ENCODE measurements around the gene KCNQ1OT1. TPM values are rescaled to one million over a fixed set of nuclear protein-coding genes. Genes with fewer than 3 reads are reported as not detected.
"Not testable (repeated sequence)": the region's sequence is repeated elsewhere in the genome, so short reads cannot be mapped to it uniquely, and the experiment has no call there.

Gene KCNQ1OT1
- total RNA-seq, 1 experiment from 2014 or later = 1.3 TPM

DNA sequence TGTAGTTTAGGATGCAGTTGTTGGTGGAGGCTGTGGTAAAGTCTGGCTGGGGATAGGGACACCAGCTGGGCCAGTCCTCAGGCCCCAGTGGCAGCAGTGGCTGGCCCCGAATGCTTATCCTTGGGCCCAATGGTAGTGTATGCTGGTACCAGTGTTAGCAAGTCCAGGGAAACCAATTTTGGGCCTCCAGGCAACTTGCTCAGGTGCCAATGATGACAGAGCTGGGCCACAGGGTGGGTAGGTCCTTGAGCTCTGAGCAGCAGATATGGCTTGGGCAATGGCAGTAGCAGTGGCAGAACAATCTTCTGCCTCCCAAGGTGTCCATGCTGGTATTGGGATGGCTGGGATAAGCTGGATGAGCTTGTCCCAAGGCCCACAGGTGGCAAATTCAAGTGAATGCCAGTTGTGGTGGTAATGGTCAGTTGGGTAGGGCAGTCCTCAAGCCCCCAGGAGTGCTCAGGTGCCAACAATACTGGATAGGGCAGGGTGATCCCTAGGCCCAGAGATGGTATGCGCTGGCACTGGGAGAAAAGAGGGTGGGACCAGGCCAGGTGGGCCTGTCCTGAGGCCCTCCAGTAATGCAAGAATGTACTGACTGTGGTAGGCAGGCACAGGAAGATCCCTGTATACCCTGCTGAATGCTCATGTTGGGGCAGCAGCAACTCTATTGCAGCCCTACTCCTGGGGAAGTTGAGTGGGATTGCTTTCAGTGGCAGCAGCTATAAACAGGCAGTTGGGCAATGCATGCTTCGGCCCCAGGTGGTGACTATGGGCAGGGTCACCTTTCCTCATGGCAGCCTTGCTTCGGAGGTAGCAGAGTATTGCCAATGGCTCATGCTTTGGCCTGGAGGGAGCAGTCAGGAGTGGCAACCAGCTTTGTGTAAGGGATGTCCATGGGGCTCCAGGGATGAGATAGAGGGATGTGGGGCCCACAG lies 54.7 kb downstream of the KCNQ1OT1 start:
- no TSS peak for BruUV-seq (replicated peaks)
- H3K27ac Mint-ChIP-seq (ENCODE audit: unreplicated experiment) = no peak overlapping the region
- peaks cover 20% of the 10 kb centered on the region for H3K9me3 Mint-ChIP-seq (ENCODE audit: low read depth, unreplicated experiment)
- no peak overlapping the region for H3K4me3 Mint-ChIP-seq (ENCODE audit: low read depth, unreplicated experiment)
- no peak for TF ChIP-seq CTCF (IDR thresholded peaks at IDR 0.05; ENCODE audit: unreplicated experiment)
- intact Hi-C loops (cut with micrococcal nuclease; ENCODE audit: unreplicated experiment) = no loop called here
- DNase-seq = no peak
- H3K27me3 Mint-ChIP-seq (ENCODE audit: unreplicated experiment) = peaks cover 45% of the 10 kb centered on the region
- no peaks in the 10 kb centered on the region for H3K4me1 Mint-ChIP-seq (ENCODE audit: low read depth, unreplicated experiment)
- CTCF ChIA-PET = no interaction called here
- H3K36me3 Mint-ChIP-seq (ENCODE audit: insufficient read depth, unreplicated experiment) = no peaks in the 10 kb centered on the region

GRCh38 chr11:2643746-2644145 lies 56.0 kb downstream of the KCNQ1OT1 start:
- Mint-ChIP-seq H3K36me3 (ENCODE audit: insufficient read depth, unreplicated experiment) (no peaks in the 10 kb centered on the region), H3K27me3 (ENCODE audit: unreplicated experiment) (peaks cover 36% of the 10 kb centered on the region), H3K27ac (ENCODE audit: unreplicated experiment) (no peak overlapping the region), H3K9me3 (ENCODE audit: low read depth, unreplicated experiment) (peaks cover 13% of the 10 kb centered on the region), H3K4me1 (ENCODE audit: low read depth, unreplicated experiment) (no peaks in the 10 kb centered on the region), H3K4me3 (ENCODE audit: low read depth, unreplicated experiment) (no peak overlapping the region)
- BruUV-seq (replicated peaks) = no TSS peak
- CTCF ChIA-PET = no interaction called here
- TF ChIP-seq CTCF (IDR thresholded peaks at IDR 0.05; ENCODE audit: unreplicated experiment) = no peak
- intact Hi-C loops (cut with micrococcal nuclease; ENCODE audit: unreplicated experiment) = no loop called here
- no peak for DNase-seq

DNA sequence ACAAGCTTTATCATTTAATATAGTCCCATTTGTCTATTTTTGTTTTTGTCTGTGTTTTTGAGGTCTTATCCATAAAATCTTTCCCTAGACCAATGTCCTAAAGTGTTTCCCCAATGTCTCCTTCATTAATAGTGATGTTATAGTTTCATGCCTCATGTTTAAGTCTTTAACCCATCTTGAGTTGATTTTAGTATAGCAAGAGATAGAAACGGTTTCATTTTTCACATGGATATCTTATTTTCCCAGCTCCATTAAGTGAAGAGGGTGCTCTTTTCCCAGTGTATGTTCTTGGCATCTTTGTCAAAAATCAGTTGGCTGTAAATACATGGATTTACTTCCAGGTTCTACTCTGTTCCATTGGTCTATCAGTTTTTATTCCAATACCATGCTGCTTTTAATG lies 58.2 kb downstream of the KCNQ1OT1 start:
- H3K4me1 Mint-ChIP-seq (ENCODE audit: low read depth, unreplicated experiment) = no peaks in the 10 kb centered on the region
- DNase-seq = no peak
- TF ChIP-seq CTCF (IDR thresholded peaks at IDR 0.05; ENCODE audit: unreplicated experiment) = no peak
- BruUV-seq (replicated peaks) = no TSS peak
- no peak overlapping the region for H3K27ac Mint-ChIP-seq (ENCODE audit: unreplicated experiment)
- CTCF ChIA-PET = no interaction called here
- no peaks in the 10 kb centered on the region for H3K36me3 Mint-ChIP-seq (ENCODE audit: insufficient read depth, unreplicated experiment)
- peaks cover 13% of the 10 kb centered on the region for H3K9me3 Mint-ChIP-seq (ENCODE audit: low read depth, unreplicated experiment)
- peaks cover 36% of the 10 kb centered on the region for H3K27me3 Mint-ChIP-seq (ENCODE audit: unreplicated experiment)
- H3K4me3 Mint-ChIP-seq (ENCODE audit: low read depth, unreplicated experiment) = no peak overlapping the region
- intact Hi-C loops (cut with micrococcal nuclease; ENCODE audit: unreplicated experiment) = no loop called here

DNA sequence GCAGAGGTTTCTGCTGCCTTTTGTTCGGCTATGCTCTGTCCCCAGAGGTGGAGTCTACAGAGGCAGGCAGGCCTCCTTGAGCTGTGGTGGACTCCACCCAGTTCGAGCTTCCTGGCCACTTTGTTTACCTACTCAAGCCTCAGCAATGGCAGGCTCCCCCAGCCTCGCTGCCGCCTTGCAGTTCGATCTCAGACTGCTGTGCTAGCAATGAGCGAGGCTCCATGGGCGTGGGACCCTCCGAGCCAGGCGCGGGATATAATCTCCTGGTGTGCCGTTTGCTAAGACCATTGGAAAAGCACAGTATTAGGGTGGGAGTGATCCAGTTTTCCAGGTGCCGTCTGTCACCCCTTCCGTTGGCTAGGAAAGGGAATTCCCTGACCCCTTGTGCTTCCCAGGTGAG lies 60.0 kb downstream of the KCNQ1OT1 start:
- H3K9me3 Mint-ChIP-seq (ENCODE audit: low read depth, unreplicated experiment) = peaks cover 13% of the 10 kb centered on the region
- DNase-seq; intact Hi-C loops (cut with micrococcal nuclease; ENCODE audit: unreplicated experiment); H3K4me3 Mint-ChIP-seq (ENCODE audit: low read depth, unreplicated experiment); H3K36me3 Mint-ChIP-seq (ENCODE audit: insufficient read depth, unreplicated experiment); H3K4me1 Mint-ChIP-seq (ENCODE audit: low read depth, unreplicated experiment); CTCF ChIA-PET; H3K27ac Mint-ChIP-seq (ENCODE audit: unreplicated experiment); BruUV-seq (replicated peaks): not testable (repeated sequence)
- peaks cover 36% of the 10 kb centered on the region for H3K27me3 Mint-ChIP-seq (ENCODE audit: unreplicated experiment)

DNA sequence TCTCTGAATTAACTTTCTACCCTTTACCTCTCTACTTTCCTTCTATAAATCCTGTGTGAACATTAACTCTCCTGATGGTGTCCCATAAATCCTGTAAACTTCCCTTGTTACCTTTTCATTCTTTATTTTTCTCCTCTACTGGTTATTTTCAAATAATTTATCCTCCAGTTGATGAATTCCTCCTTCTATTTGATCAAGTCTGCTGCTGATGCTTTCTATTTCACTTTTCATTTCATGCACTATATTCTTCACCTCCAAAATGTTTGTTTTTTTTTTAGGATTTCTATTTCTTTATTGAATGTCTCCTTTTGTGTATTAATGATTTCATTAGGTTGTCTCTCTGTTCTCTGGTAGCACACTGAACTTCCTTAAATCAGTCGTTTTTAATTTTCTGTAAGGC lies 68.6 kb downstream of the KCNQ1OT1 start:
- CTCF ChIA-PET = no interaction called here
- DNase-seq = no peak
- Mint-ChIP-seq H3K27ac (ENCODE audit: unreplicated experiment) (no peak overlapping the region), H3K36me3 (ENCODE audit: insufficient read depth, unreplicated experiment) (no peaks in the 10 kb centered on the region), H3K9me3 (ENCODE audit: low read depth, unreplicated experiment) (peaks cover 10% of the 10 kb centered on the region), H3K4me3 (ENCODE audit: low read depth, unreplicated experiment) (no peak overlapping the region), H3K27me3 (ENCODE audit: unreplicated experiment) (peaks cover 11% of the 10 kb centered on the region), H3K4me1 (ENCODE audit: low read depth, unreplicated experiment) (no peaks in the 10 kb centered on the region)
- TF ChIP-seq CTCF (IDR thresholded peaks at IDR 0.05; ENCODE audit: unreplicated experiment) = no peak
- intact Hi-C loops (cut with micrococcal nuclease; ENCODE audit: unreplicated experiment) = no loop called here
- no TSS peak for BruUV-seq (replicated peaks)

Measured in Calu3 (cell line).